ENCODE data around the gene IGSF9.

IGSF9 gene, protein sequence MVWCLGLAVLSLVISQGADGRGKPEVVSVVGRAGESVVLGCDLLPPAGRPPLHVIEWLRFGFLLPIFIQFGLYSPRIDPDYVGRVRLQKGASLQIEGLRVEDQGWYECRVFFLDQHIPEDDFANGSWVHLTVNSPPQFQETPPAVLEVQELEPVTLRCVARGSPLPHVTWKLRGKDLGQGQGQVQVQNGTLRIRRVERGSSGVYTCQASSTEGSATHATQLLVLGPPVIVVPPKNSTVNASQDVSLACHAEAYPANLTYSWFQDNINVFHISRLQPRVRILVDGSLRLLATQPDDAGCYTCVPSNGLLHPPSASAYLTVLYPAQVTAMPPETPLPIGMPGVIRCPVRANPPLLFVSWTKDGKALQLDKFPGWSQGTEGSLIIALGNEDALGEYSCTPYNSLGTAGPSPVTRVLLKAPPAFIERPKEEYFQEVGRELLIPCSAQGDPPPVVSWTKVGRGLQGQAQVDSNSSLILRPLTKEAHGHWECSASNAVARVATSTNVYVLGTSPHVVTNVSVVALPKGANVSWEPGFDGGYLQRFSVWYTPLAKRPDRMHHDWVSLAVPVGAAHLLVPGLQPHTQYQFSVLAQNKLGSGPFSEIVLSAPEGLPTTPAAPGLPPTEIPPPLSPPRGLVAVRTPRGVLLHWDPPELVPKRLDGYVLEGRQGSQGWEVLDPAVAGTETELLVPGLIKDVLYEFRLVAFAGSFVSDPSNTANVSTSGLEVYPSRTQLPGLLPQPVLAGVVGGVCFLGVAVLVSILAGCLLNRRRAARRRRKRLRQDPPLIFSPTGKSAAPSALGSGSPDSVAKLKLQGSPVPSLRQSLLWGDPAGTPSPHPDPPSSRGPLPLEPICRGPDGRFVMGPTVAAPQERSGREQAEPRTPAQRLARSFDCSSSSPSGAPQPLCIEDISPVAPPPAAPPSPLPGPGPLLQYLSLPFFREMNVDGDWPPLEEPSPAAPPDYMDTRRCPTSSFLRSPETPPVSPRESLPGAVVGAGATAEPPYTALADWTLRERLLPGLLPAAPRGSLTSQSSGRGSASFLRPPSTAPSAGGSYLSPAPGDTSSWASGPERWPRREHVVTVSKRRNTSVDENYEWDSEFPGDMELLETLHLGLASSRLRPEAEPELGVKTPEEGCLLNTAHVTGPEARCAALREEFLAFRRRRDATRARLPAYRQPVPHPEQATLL

GRCh38 chr1:159945483-159946241 lies at the start of gene IGSF9:
TSS of gene IGSF9 (minus strand) at chr1:159945613. CDS start at chr1:159943454, 2,159 bp downstream.
- DNase-seq (ENCODE audit: low read depth): peak; percentile 59

GRCh38 chr1:159994896-159995295 lies 49.5 kb upstream of the IGSF9 start:
- DNase-seq (ENCODE audit: low read depth): no peak

- DNase-seq (ENCODE audit: low read depth): no peak
Measured at GRCh38 chr1:159993911-159994310, 48.5 kb upstream of the IGSF9 start.

DNA sequence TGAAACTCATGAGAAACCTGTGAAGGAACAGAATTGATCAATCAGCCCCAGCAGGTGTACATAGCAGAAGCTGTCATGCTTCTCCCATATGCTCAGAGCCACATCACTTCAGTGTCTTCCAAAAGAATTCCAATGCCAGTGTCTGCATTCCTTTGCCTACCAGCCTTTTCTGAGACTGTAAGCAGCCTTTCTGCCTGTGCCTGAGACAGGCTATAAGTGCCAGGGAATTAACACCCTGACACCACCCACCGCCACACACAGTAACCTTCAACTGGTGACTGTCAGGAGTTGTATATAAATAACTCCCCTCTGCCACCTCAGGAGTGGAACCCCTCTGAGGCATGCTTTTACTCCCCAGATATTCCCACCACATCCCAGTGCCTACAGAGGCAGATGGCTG lies 46.7 kb upstream of the IGSF9 start:
- no peak for DNase-seq (ENCODE audit: low read depth)

GRCh38 chr1:159991513-159991912 lies 46.1 kb upstream of the IGSF9 start:
- no peak for DNase-seq (ENCODE audit: low read depth)

- DNase-seq (ENCODE audit: low read depth): no peak
Measured at GRCh38 chr1:159990005-159990404, 44.6 kb upstream of the IGSF9 start.

GRCh38 chr1:159989581-159989980 lies 44.2 kb upstream of the IGSF9 start:
- DNase-seq (ENCODE audit: low read depth): no peak

- DNase-seq (ENCODE audit: low read depth): no peak
Measured at GRCh38 chr1:159988006-159988405, 42.6 kb upstream of the IGSF9 start.

DNA sequence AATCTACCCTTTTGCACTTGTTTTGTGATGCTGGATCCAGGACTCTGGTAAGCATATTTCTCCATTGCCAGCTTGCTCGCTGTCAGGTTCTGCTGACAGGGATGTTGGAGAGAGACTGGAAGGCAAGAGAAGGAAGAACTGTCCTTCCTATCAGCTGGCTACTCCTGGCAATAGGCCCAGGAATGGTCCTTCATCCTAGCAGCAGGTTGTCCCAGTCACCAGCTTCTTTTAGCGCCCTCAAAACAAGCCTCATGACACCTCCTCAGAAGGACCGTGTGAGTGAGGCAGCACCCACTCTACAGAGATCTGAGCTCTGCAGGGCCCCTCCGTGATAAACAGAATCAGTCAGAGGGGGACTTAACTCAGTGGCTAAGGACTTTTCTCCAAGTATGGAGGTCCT lies 41.8 kb upstream of the IGSF9 start:
- no peak for DNase-seq (ENCODE audit: low read depth)

DNA sequence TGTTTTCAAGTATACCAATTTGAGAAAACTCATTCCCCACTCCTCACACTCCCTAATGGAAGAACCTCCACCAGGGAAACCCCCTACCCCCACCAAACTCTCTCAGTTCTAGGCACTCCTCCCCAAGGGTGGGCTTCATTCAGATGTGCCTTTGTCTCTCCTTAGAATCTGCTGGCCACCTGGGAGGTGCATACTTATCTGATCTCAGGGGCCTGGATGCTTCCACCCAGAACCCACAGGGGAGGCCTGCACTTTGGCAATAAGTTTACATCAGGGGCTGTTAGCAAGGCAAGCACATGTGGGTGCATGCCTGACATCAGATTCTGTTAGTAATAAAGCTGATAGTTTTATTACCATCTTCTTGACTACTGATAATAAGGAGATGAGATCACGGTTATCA lies 41.1 kb upstream of the IGSF9 start:
- DNase-seq (ENCODE audit: low read depth): no peak

GRCh38 chr1:159986093-159986492 lies 40.7 kb upstream of the IGSF9 start:
- no peak for DNase-seq (ENCODE audit: low read depth)

GRCh38 chr1:159985473-159985872 lies 40.1 kb upstream of the IGSF9 start:
- DNase-seq (ENCODE audit: low read depth): no peak

- no peak for DNase-seq (ENCODE audit: low read depth)
Measured at GRCh38 chr1:159983681-159984080, 38.3 kb upstream of the IGSF9 start.

DNA sequence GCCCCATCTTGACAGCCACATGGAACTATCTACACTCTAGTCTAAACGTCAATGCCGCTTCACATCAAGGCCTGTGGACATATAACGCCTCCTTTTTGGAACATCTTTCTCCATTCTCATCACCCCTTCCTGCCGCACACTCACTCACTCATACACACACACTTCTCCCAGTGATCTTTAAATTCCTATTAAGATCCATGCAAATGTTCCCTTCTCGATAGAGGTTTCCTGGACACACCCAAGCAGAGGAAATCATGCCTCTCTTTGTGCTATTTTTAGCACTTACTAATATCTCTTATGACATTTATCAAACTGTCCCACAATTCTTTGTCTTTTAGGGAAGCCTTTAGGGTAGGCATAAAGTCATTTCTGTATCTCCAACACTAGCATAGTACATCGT lies 36.9 kb upstream of the IGSF9 start:
- no peak for DNase-seq (ENCODE audit: low read depth)

DNA sequence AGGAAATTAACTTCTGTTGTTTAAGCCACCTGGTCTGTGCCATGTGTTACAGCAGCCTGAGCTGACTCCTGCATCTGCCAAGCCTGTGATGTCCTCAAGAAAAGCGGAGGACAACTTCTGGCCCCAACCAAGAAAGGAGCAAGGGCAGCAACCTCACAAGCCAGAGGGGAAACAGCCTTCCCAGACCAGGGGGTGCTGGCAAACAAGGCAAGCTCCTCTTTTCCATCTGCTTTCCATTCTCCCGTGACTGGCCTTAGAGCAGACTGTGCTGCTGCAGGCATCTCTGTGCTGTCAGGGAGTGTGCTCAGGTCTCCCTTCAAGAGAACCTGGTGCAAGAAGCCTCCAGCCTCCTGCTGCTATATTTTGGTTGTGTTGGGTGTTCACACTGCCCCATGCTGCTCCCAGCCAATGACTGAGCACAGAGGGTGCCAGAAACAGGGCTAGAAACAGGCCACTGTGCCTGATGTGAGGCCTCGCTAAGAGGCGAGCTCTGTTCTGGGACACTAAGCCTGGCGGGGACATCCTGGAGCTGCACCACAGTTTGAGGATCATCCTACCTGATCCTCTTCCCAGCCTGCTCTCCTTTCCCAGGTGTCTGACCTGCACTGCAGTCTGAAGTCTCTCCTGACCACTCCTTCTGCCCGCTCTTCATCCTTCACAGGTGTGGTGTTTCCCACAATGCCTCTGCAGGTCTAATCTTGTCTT lies 36.1 kb upstream of the IGSF9 start:
- no peak for DNase-seq (ENCODE audit: low read depth)

DNA sequence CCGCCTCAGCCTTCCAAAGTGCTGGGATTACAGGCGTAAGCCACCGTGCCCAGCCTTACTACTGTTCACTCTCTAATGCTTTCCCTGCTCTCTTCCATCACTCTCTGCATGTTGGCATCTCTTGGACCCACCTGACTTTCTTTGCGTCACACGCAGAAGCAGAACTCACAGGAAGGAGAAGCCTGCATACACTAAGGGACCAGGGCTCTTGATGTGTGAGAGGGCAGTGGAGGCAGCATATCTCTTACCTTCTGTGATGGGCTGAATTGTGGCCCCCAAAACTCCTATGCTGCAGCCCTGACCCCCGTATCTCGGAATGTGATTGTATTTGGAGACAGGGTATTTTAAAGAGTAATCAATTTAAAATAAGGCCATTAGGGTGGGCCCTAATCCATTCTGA lies 35.4 kb upstream of the IGSF9 start:
- no peak for DNase-seq (ENCODE audit: low read depth)

DNA sequence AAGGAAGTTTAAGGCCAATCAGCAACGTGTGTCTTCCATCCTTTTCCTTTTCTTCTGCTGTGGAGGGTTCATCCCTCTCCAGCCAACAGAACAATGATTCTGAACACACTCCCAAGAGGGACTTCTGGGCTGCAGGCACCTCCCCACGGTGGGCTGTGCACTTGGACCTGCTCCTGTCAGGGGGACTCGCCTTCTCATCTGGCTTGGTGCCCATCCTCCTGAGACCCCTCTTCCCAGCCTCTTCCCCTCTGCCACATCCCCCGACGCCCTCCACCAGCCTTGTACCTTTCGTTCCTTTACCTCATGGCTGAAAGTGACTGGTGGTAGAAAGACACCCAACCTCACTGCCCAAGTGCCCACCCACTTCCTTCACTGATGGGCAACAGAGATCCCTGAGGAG lies 34.7 kb upstream of the IGSF9 start:
- no peak for DNase-seq (ENCODE audit: low read depth)

GRCh38 chr1:159979257-159979656 lies 33.8 kb upstream of the IGSF9 start:
- DNase-seq (ENCODE audit: low read depth): no peak

- DNase-seq (ENCODE audit: low read depth): no peak
Measured at GRCh38 chr1:159978107-159978398, 32.6 kb upstream of the IGSF9 start.

- DNase-seq (ENCODE audit: low read depth): no peak
Measured at GRCh38 chr1:159977364-159978106, 32.1 kb upstream of the IGSF9 start.

All from activated T-helper 9 cell treated with anti-CD3 and anti-CD28 coated beads, Interleukin-2, amount 50 U/mL, for 16 hours (primary cell).